Hepatic stellate cell (primary cell): Measurements from ENCODE around the gene TMPRSS2.

ENCODE experiments used
- DNase-seq: peaks from one replicate; pipeline ENCODE4 v3.0.0; 2011; ENCODE audit warnings: low spot score

The TMPRSS2 gene

GRCh38 chr21:41481191-41481590, 26.8 kb downstream of the TMPRSS2 start:
- no peak for DNase-seq

- DNase-seq = no peak
These were observed 27.8 kb downstream of the TMPRSS2 start for GRCh38 chr21:41480086-41480690.

GRCh38 chr21:41479686-41480085, 28.3 kb downstream of the TMPRSS2 start:
- DNase-seq = no peak

- no peak for DNase-seq
These were observed 29.4 kb downstream of the TMPRSS2 start for GRCh38 chr21:41478319-41479177.

- DNase-seq = no peak
These were observed 30.2 kb downstream of the TMPRSS2 start for GRCh38 chr21:41477641-41478318.

GRCh38 chr21:41475714-41476420, 32.1 kb downstream of the TMPRSS2 start:
- DNase-seq = no peak

GRCh38 chr21:41472753-41473548, 35.0 kb downstream of the TMPRSS2 start:
- no peak for DNase-seq

GRCh38 chr21:41470054-41470453, 37.9 kb downstream of the TMPRSS2 start:
- no peak for DNase-seq

- no peak for DNase-seq
These were observed 41.7 kb downstream of the TMPRSS2 start for GRCh38 chr21:41466024-41466820.

- no peak for DNase-seq
These were observed 42.7 kb downstream of the TMPRSS2 start for GRCh38 chr21:41465176-41465781.

GRCh38 chr21:41460578-41461527, 47.1 kb downstream of the TMPRSS2 start:
- DNase-seq = peak; percentile 82

GRCh38 chr21:41459884-41460534, 47.9 kb downstream of the TMPRSS2 start:
- DNase-seq = no peak

GRCh38 chr21:41458559-41458958, 49.4 kb downstream of the TMPRSS2 start:
- no peak for DNase-seq

- DNase-seq = peak; percentile 48
These were observed 49.8 kb downstream of the TMPRSS2 start for GRCh38 chr21:41458121-41458520.

GRCh38 chr21:41453761-41454160, 54.2 kb downstream of the TMPRSS2 start:
- no peak for DNase-seq

- DNase-seq = no peak
These were observed 54.8 kb downstream of the TMPRSS2 start for GRCh38 chr21:41453198-41453597.

GRCh38 chr21:41451753-41452676, 55.9 kb downstream of the TMPRSS2 start:
- no peak for DNase-seq
